ENCODE measurements around the gene TENT4A. TPM values are rescaled to one million over a fixed set of nuclear protein-coding genes. Genes with fewer than 3 reads are reported as not detected.

TENT4A gene
- total RNA-seq, 4 donors from 2014 or later: 20.9 to 70.3 (median 28.1) TPM

DNA sequence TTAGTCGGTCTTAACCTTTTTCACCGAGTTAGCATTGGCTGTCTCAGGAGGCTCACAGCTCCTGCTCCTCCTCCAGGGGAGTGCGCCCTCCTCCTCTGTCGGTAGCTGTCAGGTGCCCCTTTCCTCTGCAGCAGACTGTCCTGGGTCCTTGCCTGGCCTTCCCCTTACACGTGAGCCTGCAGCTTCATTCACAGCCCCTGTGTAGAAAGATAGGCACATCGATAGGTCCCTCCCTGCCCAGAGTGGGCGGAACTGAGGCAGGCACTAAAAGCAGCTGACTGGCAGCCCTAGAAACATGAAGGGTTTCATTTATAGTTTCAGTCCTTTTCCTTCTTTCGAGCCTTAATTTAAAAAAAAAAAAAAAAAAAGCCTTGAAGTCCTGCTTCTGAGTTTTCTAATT lies 17.2 kb downstream of the TENT4A start:
- Histone ChIP-seq H3K27me3 (no peaks in the 10 kb centered on the region), H3K27ac (peak overlapping the region in 2 of 4 donors; percentile 10 to 40), H3K4me3 (no peak overlapping the region), H3K36me3 (no peaks in the 10 kb centered on the region), H3K9me3 (no peaks in the 10 kb centered on the region), H3K4me1 (peaks cover 21 to 66% (median 41%) of the 10 kb centered on the region in 4 donors)
- in situ Hi-C loops (cut with MboI; ENCODE audit: low pct_ligation_motif_present in 1 of 4, low pct_unique_long_range_greater_than_20kb in 1 of 4, low sequenced_read_pairs in 3 of 4) (loop anchor here in 2 of 4 donors (25.0 kb wide), 2 partner anchors 93 to 118 kb away; partner anchors contain the start of genes NSUN2 (in 1 of the 2) and SRD5A1 (in 1 of the 2)), intact Hi-C loops (cut with DNase I; ENCODE audit: low total_unique reads) (no loop called here)
- peak; percentile 48 for DNase-seq
- TF ChIP-seq POLR2AphosphoS5 (IDR thresholded peaks at IDR 0.05) (no peak), EP300 (IDR thresholded peaks at IDR 0.05; ENCODE audit: low read depth) (no peak), POLR2A (IDR thresholded peaks at IDR 0.05) (no peak), CTCF (IDR thresholded peaks at IDR 0.05) (no peak)
- 34 to 56% methylated on average over 3 to 8 of the region's 8 CpGs for WGBS, 2 donors (ENCODE audit: low coverage in 1 of 2)

DNA sequence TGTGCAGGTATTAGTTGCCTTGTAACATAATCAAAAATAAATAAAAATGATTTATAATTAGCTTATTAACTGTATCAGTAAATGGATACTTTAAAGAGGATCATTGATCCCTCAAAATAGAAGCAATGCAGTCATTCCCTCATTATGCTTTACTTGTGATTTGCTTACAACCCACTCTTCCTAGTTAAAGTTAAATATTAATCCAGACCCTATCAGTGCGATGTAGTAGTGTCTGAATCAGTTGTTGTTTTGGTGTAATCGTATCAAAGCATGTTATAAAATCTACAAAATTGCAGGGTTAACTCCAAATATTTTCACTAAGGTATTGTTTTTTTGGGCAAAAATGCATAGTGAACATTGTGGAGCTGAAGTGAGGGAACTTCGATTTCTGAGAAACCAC lies 17.6 kb downstream of the TENT4A start:
- WGBS, 2 donors (ENCODE audit: low coverage in 1 of 2): 49 to 71% methylated on average over 3 of the region's 3 CpGs
- no peak for DNase-seq
- Histone ChIP-seq H3K4me1 (peaks cover 21 to 66% (median 41%) of the 10 kb centered on the region in 4 donors), H3K9me3 (no peaks in the 10 kb centered on the region), H3K27me3 (no peaks in the 10 kb centered on the region), H3K4me3 (no peak overlapping the region), H3K27ac (no peak overlapping the region), H3K36me3 (no peaks in the 10 kb centered on the region)
- intact Hi-C loops (cut with DNase I; ENCODE audit: low total_unique reads) (no loop called here), in situ Hi-C loops (cut with MboI; ENCODE audit: low pct_ligation_motif_present in 1 of 4, low pct_unique_long_range_greater_than_20kb in 1 of 4, low sequenced_read_pairs in 3 of 4) (loop anchor here in 2 of 4 donors (25.0 kb wide), 2 partner anchors 94 to 119 kb away; partner anchors contain the start of genes NSUN2 (in 1 of the 2) and SRD5A1 (in 1 of the 2))
- TF ChIP-seq EP300 (IDR thresholded peaks at IDR 0.05; ENCODE audit: low read depth) (no peak), POLR2AphosphoS5 (IDR thresholded peaks at IDR 0.05) (no peak), POLR2A (IDR thresholded peaks at IDR 0.05) (no peak), CTCF (IDR thresholded peaks at IDR 0.05) (no peak)

DNA sequence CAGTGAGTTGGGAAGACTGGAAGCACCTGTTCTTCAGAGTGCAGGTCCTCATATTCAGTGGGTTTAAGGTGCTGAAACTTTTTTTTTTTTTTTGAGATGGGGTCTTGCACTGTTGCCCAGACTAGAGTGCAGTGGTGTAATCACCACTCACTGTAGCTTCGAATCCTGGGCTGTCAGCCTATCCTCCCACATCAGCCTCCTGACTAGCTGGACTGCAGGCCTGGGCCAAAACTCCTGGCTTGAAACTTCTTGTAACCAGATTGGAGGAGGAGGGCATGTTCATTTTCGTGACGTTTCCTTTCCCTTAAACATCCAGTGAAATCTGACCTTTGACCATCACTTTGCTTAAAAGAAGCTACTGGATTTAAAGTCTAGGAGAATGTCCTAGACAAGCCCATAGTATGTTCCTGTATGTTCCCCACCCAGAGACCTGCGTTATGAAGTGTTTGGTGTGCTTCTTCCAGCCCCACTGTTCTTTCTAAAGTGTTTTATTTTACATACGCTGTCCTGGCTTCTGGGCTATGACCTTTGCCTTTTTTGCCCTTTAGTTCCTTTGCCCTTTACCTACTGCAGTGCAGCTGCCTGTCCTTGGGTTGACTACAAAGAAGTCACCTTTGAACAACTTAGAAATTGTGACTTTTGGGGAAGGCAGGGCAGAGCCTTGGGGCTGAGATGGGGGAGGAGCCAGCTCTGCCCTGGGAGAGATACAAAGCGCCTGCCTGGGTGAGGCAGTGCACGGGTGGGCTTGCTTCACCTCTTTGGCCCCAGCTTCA lies 18.4 kb downstream of the TENT4A start:
- no peak for TF ChIP-seq POLR2A (IDR thresholded peaks at IDR 0.05)
- TF ChIP-seq EP300 (IDR thresholded peaks at IDR 0.05; ENCODE audit: low read depth): no peak
- TF ChIP-seq CTCF (IDR thresholded peaks at IDR 0.05): no peak
- no peak for TF ChIP-seq POLR2AphosphoS5 (IDR thresholded peaks at IDR 0.05)
- Histone ChIP-seq H3K36me3 (no peaks in the 10 kb centered on the region), H3K4me1 (peaks cover 21 to 65% (median 39%) of the 10 kb centered on the region in 4 donors), H3K4me3 (no peak overlapping the region), H3K27me3 (no peaks in the 10 kb centered on the region), H3K27ac (peak overlapping the region in 2 of 4 donors; percentile 19 to 42), H3K9me3 (no peaks in the 10 kb centered on the region)
- DNase-seq: no peak
- intact Hi-C loops (cut with DNase I; ENCODE audit: low total_unique reads): no loop called here
- in situ Hi-C loops (cut with MboI; ENCODE audit: low pct_ligation_motif_present in 1 of 4, low pct_unique_long_range_greater_than_20kb in 1 of 4, low sequenced_read_pairs in 3 of 4): loop anchor here in 2 of 4 donors (25.0 kb wide), 2 partner anchors 94 to 119 kb away; partner anchors contain the start of genes NSUN2 (in 1 of the 2) and SRD5A1 (in 1 of the 2)
- WGBS, 2 donors (ENCODE audit: low coverage in 1 of 2): 63 to 68% methylated on average over 3 to 7 of the region's 7 CpGs

DNA sequence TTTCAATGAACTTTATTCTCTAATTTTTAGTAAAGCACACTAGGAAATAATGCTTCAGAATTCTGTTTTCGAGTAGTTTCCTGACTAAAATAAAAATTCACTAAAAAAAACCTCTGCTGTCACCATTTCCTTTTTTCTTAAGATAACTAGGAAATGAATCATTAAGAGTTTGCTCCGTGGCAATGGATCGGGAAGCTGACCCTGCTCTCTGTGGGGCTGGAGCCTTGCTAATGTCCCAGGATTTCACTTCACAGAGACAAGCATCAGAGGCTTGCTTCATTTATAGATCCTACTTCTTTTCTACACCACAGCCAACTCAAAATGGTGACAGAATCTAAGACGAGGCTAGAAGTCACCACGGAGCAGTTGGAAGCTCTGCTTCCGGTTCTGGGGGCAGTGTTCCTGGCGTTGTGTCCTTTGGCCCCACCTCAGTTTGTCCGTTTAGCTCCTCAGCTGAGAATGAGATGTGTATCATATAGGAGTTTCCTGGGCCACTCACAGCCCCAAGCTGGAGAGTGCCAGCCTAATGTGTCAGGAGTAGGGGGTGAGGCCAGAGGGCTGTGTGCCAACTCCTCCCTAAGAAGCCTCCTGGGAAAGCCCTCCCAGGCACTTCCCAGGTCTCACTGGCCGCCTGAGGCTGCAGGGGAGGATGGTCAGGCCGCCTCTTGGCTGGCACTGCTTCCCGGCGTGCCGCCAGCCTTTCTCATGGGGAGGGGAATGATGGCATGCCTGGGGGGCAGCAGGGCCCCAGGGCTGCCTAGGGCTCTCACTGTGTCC lies 19.6 kb downstream of the TENT4A start:
- no peaks in the 10 kb centered on the region for H3K36me3 ChIP-seq
- in situ Hi-C loops (cut with MboI; ENCODE audit: low pct_ligation_motif_present in 1 of 4, low pct_unique_long_range_greater_than_20kb in 1 of 4, low sequenced_read_pairs in 3 of 4) (loop anchor here in 2 of 4 donors (25.0 kb wide), 2 partner anchors 96 to 121 kb away; partner anchors contain the start of genes NSUN2 (in 1 of the 2) and SRD5A1 (in 1 of the 2)), intact Hi-C loops (cut with DNase I; ENCODE audit: low total_unique reads) (no loop called here)
- 64 to 71% methylated on average over 3 to 13 of the region's 13 CpGs for WGBS, 2 donors (ENCODE audit: low coverage in 1 of 2)
- TF ChIP-seq POLR2AphosphoS5 (IDR thresholded peaks at IDR 0.05) (no peak), CTCF (IDR thresholded peaks at IDR 0.05) (no peak), EP300 (IDR thresholded peaks at IDR 0.05; ENCODE audit: low read depth) (no peak), POLR2A (IDR thresholded peaks at IDR 0.05) (no peak)
- H3K4me3 ChIP-seq: no peak overlapping the region
- DNase-seq: no peak
- H3K27me3 ChIP-seq: no peaks in the 10 kb centered on the region
- H3K9me3 ChIP-seq: no peaks in the 10 kb centered on the region
- H3K27ac ChIP-seq: peak overlapping the region; percentile 21 to 42 (median 25)
- H3K4me1 ChIP-seq: peaks cover 21 to 54% (median 39%) of the 10 kb centered on the region in 4 donors
